Esophagus squamous epithelium (tissue), 4 donors: ENCODE data around the gene SLAIN1.

Source experiments
- POLR2A ChIP-seq, 4 donors: fragments of 450-650 bp; IDR thresholded peaks; one replicate each; pipeline ENCODE4 v1.6.1; 2017; ENCODE audit warnings: antibody characterized with exemption in 4 of 4, mild to moderate bottlenecking in 4 of 4, moderate library complexity in 3 of 4
- TF ChIP-seq, protein P1 (sequence below), 6 experiments: fragments of 450-650 bp in 4 of 6; fragments of 200-600 bp in 2 of 6; sonication (generic) in 2 of 6; IDR thresholded peaks; one replicate each; pipeline ENCODE4 v1.5.1; 2016 to 2019; ENCODE audit warnings: antibody characterized with exemption in 6 of 6, mild to moderate bottlenecking in 4 of 6, moderate library complexity in 4 of 6

GRCh38 chr13:77702366-77702765 lies 4.9 kb downstream of the SLAIN1 start:
- TF ChIP-seq POLR2A (IDR thresholded peaks at IDR 0.05) = no peak
- TF ChIP-seq, protein P1, sequence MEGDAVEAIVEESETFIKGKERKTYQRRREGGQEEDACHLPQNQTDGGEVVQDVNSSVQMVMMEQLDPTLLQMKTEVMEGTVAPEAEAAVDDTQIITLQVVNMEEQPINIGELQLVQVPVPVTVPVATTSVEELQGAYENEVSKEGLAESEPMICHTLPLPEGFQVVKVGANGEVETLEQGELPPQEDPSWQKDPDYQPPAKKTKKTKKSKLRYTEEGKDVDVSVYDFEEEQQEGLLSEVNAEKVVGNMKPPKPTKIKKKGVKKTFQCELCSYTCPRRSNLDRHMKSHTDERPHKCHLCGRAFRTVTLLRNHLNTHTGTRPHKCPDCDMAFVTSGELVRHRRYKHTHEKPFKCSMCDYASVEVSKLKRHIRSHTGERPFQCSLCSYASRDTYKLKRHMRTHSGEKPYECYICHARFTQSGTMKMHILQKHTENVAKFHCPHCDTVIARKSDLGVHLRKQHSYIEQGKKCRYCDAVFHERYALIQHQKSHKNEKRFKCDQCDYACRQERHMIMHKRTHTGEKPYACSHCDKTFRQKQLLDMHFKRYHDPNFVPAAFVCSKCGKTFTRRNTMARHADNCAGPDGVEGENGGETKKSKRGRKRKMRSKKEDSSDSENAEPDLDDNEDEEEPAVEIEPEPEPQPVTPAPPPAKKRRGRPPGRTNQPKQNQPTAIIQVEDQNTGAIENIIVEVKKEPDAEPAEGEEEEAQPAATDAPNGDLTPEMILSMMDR (IDR thresholded peaks at IDR 0.05) = no peak
